Esophagus squamous epithelium (tissue), 5 donors: Measurements from ENCODE around the gene SIL1. TPM values are rescaled to one million over a fixed set of nuclear protein-coding genes. Genes with fewer than 3 reads are reported as not detected.
"Not testable (repeated sequence)": the region's sequence is repeated elsewhere in the genome, so short reads cannot be mapped to it uniquely, and the experiment has no call there.

Source experiments
- DNase-seq: peaks from one replicate; lab custom pipeline; 2025; lab: John Stamatoyannopoulos, UW
- H3K27ac ChIP-seq, 4 donors: fragments of 200-600 bp; sonication (generic); one replicate each; pipeline ENCODE4 v1.5.1; 2016 to 2019; ENCODE audit warnings: mild to moderate bottlenecking in 1 of 4
- H3K27me3 ChIP-seq, 4 donors: fragments of 200-600 bp; sonication (generic); 1 replicate in 3 of 4; 2 replicates in 1 of 4; pipeline versions ENCODE4 v1.5.1 to v1.6.0; 2017 to 2021; ENCODE audit warnings: antibody characterized with exemption in 1 of 4
- H3K36me3 ChIP-seq, 3 donors: fragments of 200-600 bp; sonication (generic); one replicate each; pipeline ENCODE4 v1.5.1; 2016 to 2019
- H3K4me1 ChIP-seq, 3 donors: fragments of 200-600 bp; sonication (generic); one replicate each; pipeline ENCODE4 v1.5.1; 2017 to 2019
- H3K4me3 ChIP-seq, 4 donors: fragments of 200-600 bp; sonication (generic); 1 replicate in 3 of 4; 2 replicates in 1 of 4; pipeline ENCODE4 v1.5.1; 2016 to 2019; ENCODE audit warnings: mild to moderate bottlenecking in 2 of 4, moderate library complexity in 1 of 4
- H3K9me3 ChIP-seq, 3 donors: fragments of 200-600 bp; sonication (generic); one replicate each; pipeline ENCODE4 v1.5.1; 2016 to 2019
- CTCF ChIP-seq, 6 experiments: fragments of 450-650 bp in 4 of 6; fragments of 200-600 bp in 2 of 6; sonication (generic) in 2 of 6; IDR thresholded peaks; one replicate each; pipeline ENCODE4 v1.5.1; 2016 to 2019; ENCODE audit warnings: antibody characterized with exemption in 6 of 6, mild to moderate bottlenecking in 4 of 6, moderate library complexity in 4 of 6
- POLR2A ChIP-seq, 4 donors: fragments of 450-650 bp; IDR thresholded peaks; one replicate each; pipeline ENCODE4 v1.6.1; 2017; ENCODE audit warnings: antibody characterized with exemption in 4 of 4, mild to moderate bottlenecking in 4 of 4, moderate library complexity in 3 of 4
- WGBS, 2 donors: methylation state at CpG; one replicate each; pipeline ENCODE4 v1.1.5; 2018; 5-methylcytosine and 5-hydroxymethylcytosine counted together
- intact Hi-C: fragments of 100-400 bp; cut with DNase I; formaldehyde crosslinking; loops from one replicate; pipeline ENCODE4 v1.15.0; 2022
- total RNA-seq, 4 donors: library from RNA; depleted of rRNA; stranded (reverse); fragments of >200 nt; gene quantifications; one replicate each; pipeline ENCODE4 v1.1.0, GENCODE V29; 2016
- donor health status: DM: yes; HTN: yes; CAD: no.

The SIL1 gene
- total RNA-seq, 4 donors from 2014 or later, result 18.0 to 34.6 (median 18.3) TPM

DNA sequence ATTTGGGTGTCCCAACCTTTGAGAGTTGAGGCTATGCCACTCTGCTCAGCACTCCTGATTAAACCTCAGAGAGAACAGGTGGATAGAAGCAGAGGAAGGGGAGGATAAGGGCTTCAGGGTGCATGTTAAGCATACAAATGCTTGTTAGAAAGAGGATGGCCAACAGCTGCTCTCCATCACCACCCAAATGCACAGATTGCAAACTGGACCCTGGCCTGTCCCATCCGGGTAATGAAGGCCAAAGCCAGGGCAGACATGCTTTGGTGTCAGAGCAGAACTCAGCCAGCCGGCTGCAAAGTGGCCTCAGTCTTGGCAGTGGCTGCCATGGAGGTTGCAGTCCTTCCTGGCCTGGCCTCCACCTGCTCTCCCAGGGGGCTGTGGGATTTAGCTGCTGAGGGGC is 84.3 kb downstream of the SIL1 start:
- Histone ChIP-seq H3K27me3 (no peaks in the 10 kb centered on the region), H3K4me1 (peaks cover 0 to 4% (median 0%) of the 10 kb centered on the region in 3 donors), H3K27ac (no peak overlapping the region), H3K36me3 (peaks cover 0 to 27% (median 0%) of the 10 kb centered on the region in 3 donors), H3K9me3 (no peaks in the 10 kb centered on the region), H3K4me3 (no peak overlapping the region)
- no peak for TF ChIP-seq CTCF (IDR thresholded peaks at IDR 0.05)
- 83% methylated on average over 2 of the region's 2 CpGs; no CpG with 5 or more reads in 1 of the 2 donors for WGBS, 2 donors
- DNase-seq, result no peak
- intact Hi-C loops, result no loop called here

DNA sequence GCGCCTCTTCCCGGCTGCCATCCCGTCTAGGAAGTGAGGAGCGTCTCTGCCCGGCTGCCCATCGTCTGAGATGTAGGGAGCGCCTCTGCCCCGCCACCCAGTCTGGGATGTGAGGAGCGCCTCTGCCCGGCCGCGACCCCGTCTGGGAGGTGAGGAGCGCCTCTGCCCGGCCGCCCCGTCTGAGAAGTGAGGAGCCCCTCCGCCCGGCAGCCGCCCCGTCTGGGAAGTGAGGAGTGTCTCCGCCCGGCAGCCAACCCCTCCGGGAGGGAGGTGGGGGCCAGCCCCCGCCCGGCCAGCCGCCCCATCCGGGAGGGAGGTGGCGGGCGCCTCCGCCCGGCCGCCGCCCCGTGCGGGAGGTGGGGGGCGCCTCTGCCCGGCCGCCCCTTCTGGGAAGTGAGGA is 85.8 kb downstream of the SIL1 start:
- WGBS, 2 donors, result no CpG with 5 or more reads among the region's 39 CpGs
- H3K27ac ChIP-seq, H3K27me3 ChIP-seq, H3K9me3 ChIP-seq, H3K4me3 ChIP-seq, intact Hi-C loops, DNase-seq: not testable (repeated sequence)
- Histone ChIP-seq H3K4me1 (peaks cover 0 to 19% (median 3%) of the 10 kb centered on the region in 3 donors), H3K36me3 (peaks cover 0 to 12% (median 0%) of the 10 kb centered on the region in 3 donors)

DNA sequence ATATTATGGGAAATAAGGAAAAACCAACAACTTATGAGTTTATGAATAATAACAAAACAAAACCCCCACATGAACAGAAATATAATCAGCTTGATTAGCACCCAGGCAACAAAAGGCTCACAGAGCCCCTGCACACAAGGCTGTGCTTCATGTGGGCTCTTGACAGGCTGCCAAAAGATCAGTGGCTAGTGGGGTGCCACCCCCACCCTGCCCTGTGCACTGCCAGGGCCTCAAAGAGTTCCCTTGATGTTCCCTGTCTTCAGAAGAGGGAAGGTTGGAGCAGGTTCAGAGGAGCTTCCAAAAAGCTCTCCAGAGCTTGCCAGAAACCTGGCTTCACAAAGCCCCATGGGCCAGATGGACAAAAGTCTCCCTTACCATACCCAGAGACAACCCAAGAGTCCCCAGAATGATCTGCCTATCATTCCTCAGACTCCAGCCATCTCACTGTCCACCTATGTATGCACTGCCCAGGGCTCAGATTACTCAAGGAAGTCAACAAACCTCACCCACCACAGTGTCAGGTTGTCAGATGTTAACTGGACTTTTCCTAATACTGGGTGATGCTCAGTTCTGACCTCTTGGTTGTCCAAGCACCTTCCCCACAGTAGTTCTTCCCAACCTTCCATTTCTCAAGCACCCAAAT is 87.5 kb downstream of the SIL1 start:
- no peak for DNase-seq
- TF ChIP-seq CTCF (IDR thresholded peaks at IDR 0.05), result no peak
- TF ChIP-seq POLR2A (IDR thresholded peaks at IDR 0.05), result no peak
- intact Hi-C loops, result no loop called here

DNA sequence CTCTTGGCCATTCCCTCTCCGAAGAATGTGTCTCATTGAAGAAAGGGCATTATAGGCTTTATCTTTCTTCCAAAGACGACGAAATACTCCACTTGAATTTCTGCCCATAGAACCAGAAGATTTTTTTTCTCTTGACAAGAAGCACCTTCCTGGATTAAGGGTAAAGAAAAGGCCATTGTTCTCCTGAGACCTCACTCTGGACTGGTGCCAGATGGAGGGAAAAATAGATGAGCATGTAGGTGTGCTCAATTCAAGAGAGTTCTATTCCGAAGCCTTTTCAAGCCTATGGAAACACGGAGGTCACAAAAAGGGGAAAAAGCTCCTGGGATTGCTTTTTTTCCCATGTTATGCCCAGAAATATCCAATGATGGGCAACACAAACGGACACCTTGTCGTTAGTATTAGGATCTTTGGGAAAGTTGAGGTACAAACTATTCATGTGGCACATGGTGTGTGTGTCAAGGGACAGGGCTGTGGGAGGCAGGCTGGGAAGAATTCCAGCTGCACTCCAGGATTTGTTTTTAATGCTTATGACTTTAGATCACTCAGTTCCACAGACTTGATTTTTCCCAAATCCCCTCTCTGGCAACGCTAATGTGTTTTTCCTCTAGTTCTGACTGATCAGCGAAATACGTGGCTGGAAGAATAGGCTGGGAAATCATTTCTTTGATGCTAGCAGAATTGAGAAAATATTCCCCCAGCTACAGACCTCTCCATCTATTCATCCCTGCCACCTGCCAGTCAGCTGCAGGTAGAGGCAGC is 89.9 kb downstream of the SIL1 start:
- H3K4me3 ChIP-seq, result no peak overlapping the region
- WGBS, 2 donors, result 38 to 50% methylated on average over 10 of the region's 10 CpGs
- TF ChIP-seq CTCF (IDR thresholded peaks at IDR 0.05) (no peak), POLR2A (IDR thresholded peaks at IDR 0.05) (no peak)
- H3K9me3 ChIP-seq, result no peaks in the 10 kb centered on the region
- intact Hi-C loops, result no loop called here
- no peaks in the 10 kb centered on the region for H3K36me3 ChIP-seq
- H3K27ac ChIP-seq, result no peak overlapping the region
- no peaks in the 10 kb centered on the region for H3K27me3 ChIP-seq
- H3K4me1 ChIP-seq, result peaks cover 0 to 47% (median 21%) of the 10 kb centered on the region in 3 donors
- DNase-seq, result no peak

More for the DNA sequence above, 87.5 kb downstream of the SIL1 start:
- Histone ChIP-seq H3K36me3 (no peaks in the 10 kb centered on the region), H3K27me3 (no peaks in the 10 kb centered on the region), H3K27ac (no peak overlapping the region), H3K4me1 (peaks cover 0 to 27% (median 7%) of the 10 kb centered on the region in 3 donors), H3K9me3 (no peaks in the 10 kb centered on the region), H3K4me3 (no peak overlapping the region)

DNA sequence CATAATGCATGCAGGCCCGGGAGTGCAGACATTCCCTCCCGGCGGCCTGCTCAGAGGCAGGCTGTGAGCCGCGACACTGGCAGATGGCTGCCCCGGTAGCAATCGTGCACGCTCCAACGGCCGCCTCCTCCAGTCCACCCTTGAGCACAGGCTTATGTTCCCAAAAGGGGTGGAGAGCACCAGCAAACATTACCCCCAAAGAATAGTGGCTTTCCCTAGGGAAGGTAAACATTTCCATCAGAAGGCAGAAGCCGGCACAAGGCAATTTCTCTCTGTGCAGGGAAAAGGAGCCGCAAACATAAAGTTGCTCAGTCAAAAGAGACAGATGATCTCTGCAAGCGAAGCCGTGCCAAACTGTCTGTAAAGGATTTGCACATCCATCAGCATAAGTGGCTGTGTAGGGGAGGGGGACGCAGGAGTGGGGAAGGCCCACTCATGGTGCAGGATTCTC is 92.5 kb downstream of the SIL1 start:
- Histone ChIP-seq H3K27ac (peak overlapping the region; percentile 18 to 84 (median 80)), H3K9me3 (no peaks in the 10 kb centered on the region), H3K27me3 (no peaks in the 10 kb centered on the region), H3K4me3 (peak overlapping the region in 1 of 4 donors; percentile 13), H3K36me3 (no peaks in the 10 kb centered on the region), H3K4me1 (peaks cover 0 to 52% (median 21%) of the 10 kb centered on the region in 3 donors)
- WGBS, 2 donors, result 67 to 76% methylated on average over 8 to 11 of the region's 15 CpGs
- no peak for DNase-seq
- intact Hi-C loops, result no loop called here
- TF ChIP-seq POLR2A (IDR thresholded peaks at IDR 0.05), result no peak
- TF ChIP-seq CTCF (IDR thresholded peaks at IDR 0.05), result no peak
